H1 (cell line): ENCODE results near the gene ERV3-1. TPM values are rescaled to one million over a fixed set of nuclear protein-coding genes. Genes with fewer than 3 reads are reported as not detected.

Source experiments
- CTCF ChIA-PET: fragments of 300-600 bp; sonication (Branson Sonifier 250); formaldehyde crosslinking; loops from one replicate; lab custom pipeline; 2021; ENCODE audit not compliant: partially characterized antibody; lab: Charles Lee
- POLR2A ChIA-PET: fragments of 300-600 bp; sonication (Branson Sonifier 250); formaldehyde crosslinking; loops from one replicate; lab custom pipeline; 2021; ENCODE audit warnings: inconsistent platforms; ENCODE audit not compliant: partially characterized antibody; lab: Charles Lee
- DNase-seq, 2 experiments: peaks; one replicate each; pipeline versions ENCODE4 v3.0.0 to v3.0.0-alpha.2; 2010 to 2022; ENCODE audit warnings: low spot score in 2 of 2, low read depth in 1 of 2, mixed read lengths in 1 of 2
- FAIRE-seq: peaks from 2 replicates; lab custom pipeline; 2011; peaks lifted over from hg19 to GRCh38; lab: Jason Lieb, UNC
- H2AFZ ChIP-seq: 2 replicates; pipeline ENCODE4 v1.8.1; 2012; ENCODE audit warnings: low read length, inconsistent platforms
- H2AK5ac ChIP-seq: 2 replicates; pipeline ENCODE4 v1.6.1; 2013; ENCODE audit warnings: low read depth, low read length
- H2BK120ac ChIP-seq: replicated peaks from 2 replicates; pipeline ENCODE3; 2013; ENCODE audit warnings: low read depth, low read length, inconsistent platforms
- H2BK12ac ChIP-seq: 2 replicates; pipeline ENCODE4 v1.6.1; 2013; ENCODE audit warnings: low read depth, low read length
- H2BK15ac ChIP-seq: 2 replicates; pipeline ENCODE4 v1.6.1; 2013; ENCODE audit warnings: low read length
- H2BK20ac ChIP-seq: 2 replicates; pipeline ENCODE4 v1.6.1; 2013; ENCODE audit warnings: low read length
- H2BK5ac ChIP-seq: 2 replicates; pipeline ENCODE4 v1.6.1; 2013; ENCODE audit warnings: low read depth, low read length
- H3K14ac ChIP-seq: 2 replicates; pipeline ENCODE4 v1.6.1; 2013; ENCODE audit warnings: inconsistent platforms; ENCODE audit not compliant: insufficient read length
- H3K18ac ChIP-seq: 2 replicates; pipeline ENCODE4 v1.6.1; 2013; ENCODE audit warnings: low read length; ENCODE audit errors: extremely low read depth
- H3K23ac ChIP-seq: 2 replicates; pipeline ENCODE4 v1.6.1; 2013; ENCODE audit warnings: inconsistent platforms; ENCODE audit not compliant: insufficient read length
- H3K23me2 ChIP-seq: 2 replicates; pipeline ENCODE4 v1.6.1; 2013; ENCODE audit warnings: low read depth, low read length
- H3K27ac ChIP-seq: 2 replicates; pipeline ENCODE4 v1.6.1; 2011; ENCODE audit warnings: low read depth, low read length, inconsistent platforms
- H3K27me3 ChIP-seq, 4 experiments: replicated peaks in 1 of 4; 1 replicate in 1 of 4; 2 replicates in 3 of 4; pipeline versions ENCODE4 v1.6.1 to v1.8.1; 2011 to 2013; ENCODE audit warnings: low read length in 3 of 4, mild to moderate bottlenecking in 3 of 4, inconsistent platforms in 2 of 4, mixed read lengths in 2 of 4, moderate library complexity in 1 of 4; ENCODE audit not compliant: control insufficient read depth in 3 of 4, insufficient read depth in 3 of 4; ENCODE audit errors: extremely low read depth in 1 of 4
- H3K36me3 ChIP-seq, 4 experiments: 2 replicates each; pipeline versions ENCODE4 v1.6.1 to v1.8.1; 2011 to 2013; ENCODE audit warnings: mild to moderate bottlenecking in 4 of 4, low read length in 3 of 4, moderate library complexity in 2 of 4, control low read depth in 1 of 4, inconsistent platforms in 1 of 4; ENCODE audit not compliant: insufficient read depth in 4 of 4, control insufficient read depth in 2 of 4
- H3K4ac ChIP-seq: replicated peaks from 2 replicates; pipeline ENCODE3; 2013; ENCODE audit warnings: low read length, low read depth, mixed read lengths, inconsistent platforms; ENCODE audit not compliant: insufficient read length
- H3K4me1 ChIP-seq, 4 experiments: replicated peaks in 1 of 4; 1 replicate in 1 of 4; 2 replicates in 3 of 4; pipeline versions ENCODE4 v1.6.1 to v1.8.1; 2011 to 2013; ENCODE audit warnings: low read length in 3 of 4, inconsistent platforms in 2 of 4, mixed read lengths in 1 of 4; ENCODE audit not compliant: insufficient read depth in 4 of 4, control insufficient read depth in 3 of 4
- H3K4me2 ChIP-seq, 2 experiments: 2 replicates each; pipeline versions ENCODE4 v1.6.1 to v1.8.1; 2011 to 2013; ENCODE audit warnings: low read depth in 2 of 2, low read length in 2 of 2, control low read depth in 1 of 2, inconsistent platforms in 1 of 2, mild to moderate bottlenecking in 1 of 2; ENCODE audit not compliant: insufficient read depth in 1 of 2
- H3K4me3 ChIP-seq, 4 experiments: fragments of 200-600, 300-600 bp in 1 of 4; sonication (generic), shearing (Covaris generic), sonication (Bioruptor Twin) in 1 of 4; 2 replicates each; pipeline versions ENCODE4 v1.5.1 to v1.8.1; 2011 to 2016; ENCODE audit warnings: low read length in 4 of 4, low read depth in 3 of 4, control low read depth in 2 of 4, inconsistent platforms in 2 of 4, mild to moderate bottlenecking in 2 of 4, mixed read lengths in 1 of 4, moderate library complexity in 1 of 4; ENCODE audit not compliant: insufficient read depth in 2 of 4; ENCODE audit errors: extremely low read depth in 1 of 4
- H3K56ac ChIP-seq: replicated peaks from 2 replicates; pipeline ENCODE3; 2013; ENCODE audit warnings: low read depth, mild to moderate bottlenecking, mixed read lengths, low read length, inconsistent platforms; ENCODE audit not compliant: insufficient read length
- H3K79me1 ChIP-seq: 2 replicates; pipeline ENCODE4 v1.6.1; 2013; ENCODE audit warnings: low read depth, low read length, control low read depth
- H3K79me2 ChIP-seq, 2 experiments: 2 replicates each; pipeline versions ENCODE4 v1.6.1 to v1.8.1; 2012 to 2013; ENCODE audit warnings: low read length in 2 of 2, mild to moderate bottlenecking in 2 of 2, inconsistent platforms in 1 of 2; ENCODE audit not compliant: insufficient read depth in 2 of 2, control insufficient read depth in 1 of 2
- H3K9ac ChIP-seq, 4 experiments: replicated peaks in 1 of 4; 1 replicate in 1 of 4; 2 replicates in 3 of 4; pipeline versions ENCODE4 v1.6.1 to v1.8.1; 2011 to 2013; ENCODE audit warnings: low read depth in 3 of 4, low read length in 3 of 4, control low read depth in 2 of 4, mild to moderate bottlenecking in 2 of 4, moderate library complexity in 2 of 4, inconsistent platforms in 1 of 4; ENCODE audit errors: extremely low read depth in 1 of 4
- H3K9me3 ChIP-seq, 2 experiments: 2 replicates each; pipeline versions ENCODE4 v1.6.1 to v1.8.1; 2012 to 2013; ENCODE audit warnings: mild to moderate bottlenecking in 2 of 2, moderate library complexity in 2 of 2, control low read depth in 1 of 2, inconsistent platforms in 1 of 2, low read depth in 1 of 2, low read length in 1 of 2, mixed read lengths in 1 of 2; ENCODE audit not compliant: insufficient read depth in 2 of 2
- H4K20me1 ChIP-seq, 2 experiments: replicated peaks in 1 of 2; 2 replicates each; pipeline versions ENCODE3 to v1.8.1; 2011 to 2013; ENCODE audit warnings: inconsistent platforms in 2 of 2, low read length in 2 of 2, mild to moderate bottlenecking in 1 of 2; ENCODE audit not compliant: insufficient read depth in 2 of 2, control insufficient read depth in 1 of 2
- H4K5ac ChIP-seq: 2 replicates; pipeline ENCODE4 v1.6.1; 2013; ENCODE audit warnings: low read length, low read depth, mixed read lengths, inconsistent platforms; ENCODE audit not compliant: insufficient read length
- H4K8ac ChIP-seq: 2 replicates; pipeline ENCODE4 v1.8.0; 2013; ENCODE audit warnings: mild to moderate bottlenecking, moderate library complexity, low read length, inconsistent platforms; ENCODE audit not compliant: insufficient read depth; ENCODE audit errors: extremely low read depth
- H4K91ac ChIP-seq: replicated peaks from 2 replicates; pipeline ENCODE3; 2013; ENCODE audit warnings: low read length, mixed read lengths, inconsistent platforms; ENCODE audit not compliant: insufficient read length
- CBX5 ChIP-seq: fragments of 300-800, 300-1000 bp; sonication (generic); IDR thresholded peaks from 2 replicates; pipeline ENCODE4 v1.7.1; 2016; ENCODE audit warnings: antibody characterized with exemption, low read length, low read depth
- EZH2 ChIP-seq: fragments of 200-600 bp; sonication (generic); IDR thresholded peaks from 2 replicates; pipeline ENCODE4 v1.7.1; 2012; ENCODE audit warnings: low read depth, mild to moderate bottlenecking, moderate library complexity, low read length, inconsistent platforms; ENCODE audit not compliant: severe bottlenecking
- KDM5A ChIP-seq: fragments of 200-600 bp; IDR thresholded peaks from 2 replicates; pipeline ENCODE4 v1.7.1; 2012; ENCODE audit warnings: mild to moderate bottlenecking, low read length, inconsistent platforms, mixed read lengths
- MAFK ChIP-seq: IDR thresholded peaks from 2 replicates; pipeline ENCODE4 v1.6.1; 2012; ENCODE audit warnings: low read depth, mild to moderate bottlenecking, improper control_type of control experiment, low read length
- SIX5 ChIP-seq: IDR thresholded peaks from 2 replicates; pipeline ENCODE4 v1.6.1; 2011; ENCODE audit warnings: mild to moderate bottlenecking, low read depth, low read length
- TBP ChIP-seq: IDR thresholded peaks from 2 replicates; pipeline ENCODE4 v1.6.1; 2011; ENCODE audit warnings: low read depth, low read length, improper control_type of control experiment
- WGBS, 2 experiments: shearing (Covaris generic) in 1 of 2; methylation state at CpG; one replicate each; pipeline versions ENCODE4 v1.1.6 to v1.1.7; 2013 to 2015; ENCODE audit warnings: low lambda C conversion rate in 2 of 2, mixed read lengths in 2 of 2, inconsistent platforms in 1 of 2, low coverage in 1 of 2, missing lambda C conversion rate in 1 of 2; ENCODE audit not compliant: insufficient replicate concordance in 2 of 2, insufficient coverage in 1 of 2, insufficient read length in 1 of 2; ENCODE audit errors: extremely low coverage in 1 of 2, missing lambda C conversion rate in 1 of 2; 5-methylcytosine and 5-hydroxymethylcytosine counted together
- polyA plus RNA-seq, 7 experiments: library from polyadenylated mRNA; depleted of rRNA in 3 of 7; stranded (reverse) in 5 of 7; unstranded in 2 of 7; fragments of >200 nt in 5 of 7; fragments of 200-250 nt in 2 of 7; gene quantifications; 1 replicate in 5 of 7; 2 replicates in 1 of 7; 4 replicates in 1 of 7; pipeline versions ENCODE4 v1.2.1 to v1.2.3, GENCODE V29; 2011 to 2013; ENCODE audit warnings: missing spikeins in 2 of 7, mixed read lengths in 2 of 7
- total RNA-seq: library from RNA; stranded (reverse); fragmentation: NEBNext Ultra II Directional; extraction: Animal tissue kit (Norgen Biotek cat#: 25700); gene quantifications from 2 replicates; pipeline ENCODE4 v1.2.1, GENCODE V29; 2021
- TF ChIP-seq, protein P1 (sequence below): IDR thresholded peaks from 2 replicates; pipeline ENCODE4 v1.6.1; 2012; ENCODE audit warnings: low read length, inconsistent platforms
- TF ChIP-seq, protein P2 (sequence below): IDR thresholded peaks from 2 replicates; pipeline ENCODE4 v1.6.1; 2012; ENCODE audit warnings: inconsistent platforms

ERV3-1 gene
- total and polyA plus RNA-seq, 2 of the 8 experiments (the other 6 are each of a cell fraction or from before 2014, with no cell fraction given), result 9.5 to 9.7 TPM

DNA sequence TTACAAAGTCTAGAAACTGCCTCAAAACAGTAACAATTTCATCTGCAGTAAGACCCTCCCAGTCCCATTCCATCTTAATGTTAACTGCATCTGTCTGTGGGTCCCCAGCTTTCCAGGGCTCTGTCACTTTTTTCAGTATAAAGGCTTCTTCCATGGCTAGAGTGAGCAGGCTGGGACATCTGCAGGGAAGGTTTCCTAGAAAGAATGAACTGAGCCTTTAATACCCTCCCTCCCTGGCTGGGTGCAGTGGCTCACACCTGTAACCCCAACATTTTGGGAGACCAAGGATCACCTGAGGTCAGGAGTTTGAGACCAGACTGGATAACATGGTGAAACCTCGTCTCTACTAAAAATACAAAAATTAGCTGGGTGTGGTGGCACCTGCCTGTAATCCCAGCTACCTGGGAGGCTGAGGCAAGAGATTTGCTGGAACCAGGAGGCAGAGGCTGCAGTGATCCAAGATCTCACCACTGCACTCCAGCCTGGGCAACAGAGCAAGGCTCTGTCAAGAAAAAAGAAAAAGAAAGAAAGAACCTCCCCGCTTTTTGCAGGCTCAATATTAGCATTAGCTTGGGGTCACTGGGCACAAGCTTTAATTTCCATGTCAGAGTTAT is 3.4 kb downstream of the ERV3-1 start:
- Histone ChIP-seq H3K4me3 (no peak overlapping the region), H3K36me3 (peaks cover 2 to 22% (median 6%) of the 10 kb centered on the region in 4 experiments; a peak in 7 of 8 replicates), H2BK12ac (no peak overlapping the region), H3K23ac (no peak overlapping the region), H2AK5ac (no peak overlapping the region), H3K23me2 (0 out of 2 replicates have a peak, but pooled peaks cover 2% of the 10 kb centered on the region), H3K9me3 (peaks cover 15 to 16% of the 10 kb centered on the region in 2 experiments), H3K14ac (no peak overlapping the region), H3K18ac (no peak overlapping the region), H3K27me3 (no peaks in the 10 kb centered on the region), H3K56ac (no peak overlapping the region), H3K4me2 (no peak overlapping the region), H3K79me1 (peaks cover 6% of the 10 kb centered on the region), H4K91ac (no peak overlapping the region), H3K9ac (no peak overlapping the region), H2BK15ac (no peak overlapping the region), H4K8ac (no peak overlapping the region), H3K4ac (no peak overlapping the region), H4K20me1 (no peaks in the 10 kb centered on the region), H3K79me2 (peaks cover 0 to 49% of the 10 kb centered on the region in 2 experiments; a peak in 3 of 4 replicates), H2BK120ac (no peak overlapping the region), H3K27ac (no peak overlapping the region), H4K5ac (no peak overlapping the region), H2AFZ (no peak overlapping the region), H2BK20ac (no peak overlapping the region), H2BK5ac (no peak overlapping the region), H3K4me1 (peaks cover 2 to 7% (median 3%) of the 10 kb centered on the region in 4 experiments; a peak in 6 of 7 replicates)
- POLR2A ChIA-PET, result interaction anchor here (0.8 kb wide), 1 partner anchor 200 kb away, joined by 3 read pairs; no protein-coding TSS in a partner anchor
- FAIRE-seq (no peak), DNase-seq (no peak)
- TF ChIP-seq CBX5 (no peak), KDM5A (no peak), EZH2 (no peak), SIX5 (no peak), MAFK (no peak), TBP (no peak)
- TF ChIP-seq, protein P1, sequence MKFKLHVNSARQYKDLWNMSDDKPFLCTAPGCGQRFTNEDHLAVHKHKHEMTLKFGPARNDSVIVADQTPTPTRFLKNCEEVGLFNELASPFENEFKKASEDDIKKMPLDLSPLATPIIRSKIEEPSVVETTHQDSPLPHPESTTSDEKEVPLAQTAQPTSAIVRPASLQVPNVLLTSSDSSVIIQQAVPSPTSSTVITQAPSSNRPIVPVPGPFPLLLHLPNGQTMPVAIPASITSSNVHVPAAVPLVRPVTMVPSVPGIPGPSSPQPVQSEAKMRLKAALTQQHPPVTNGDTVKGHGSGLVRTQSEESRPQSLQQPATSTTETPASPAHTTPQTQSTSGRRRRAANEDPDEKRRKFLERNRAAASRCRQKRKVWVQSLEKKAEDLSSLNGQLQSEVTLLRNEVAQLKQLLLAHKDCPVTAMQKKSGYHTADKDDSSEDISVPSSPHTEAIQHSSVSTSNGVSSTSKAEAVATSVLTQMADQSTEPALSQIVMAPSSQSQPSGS, result no peak
- TF ChIP-seq, protein P2, sequence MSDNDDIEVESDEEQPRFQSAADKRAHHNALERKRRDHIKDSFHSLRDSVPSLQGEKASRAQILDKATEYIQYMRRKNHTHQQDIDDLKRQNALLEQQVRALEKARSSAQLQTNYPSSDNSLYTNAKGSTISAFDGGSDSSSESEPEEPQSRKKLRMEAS, result no peak
- CTCF ChIA-PET, result interaction anchor here (0.9 to 1.3 kb wide), 2 partner anchors 9 to 35 kb away, joined by 3 read pairs; no protein-coding TSS in a partner anchor
- WGBS, 2 experiments, result 91% methylated on average over 2 of the region's 2 CpGs; no CpG with 5 or more reads in 1 of the 2 experiments
